Keratinocyte (primary cell): ENCODE results near the gene NAA50. TPM values are rescaled to one million over a fixed set of nuclear protein-coding genes. Genes with fewer than 3 reads are reported as not detected.

ENCODE experiments used
- DNase-seq: peaks from one replicate; pipeline ENCODE4 v3.0.0-alpha.2; 2011; ENCODE audit warnings: low read depth, missing footprints, low spot score
- FAIRE-seq: peaks from 2 replicates; lab custom pipeline; 2011; peaks lifted over from hg19 to GRCh38; lab: Jason Lieb, UNC
- H2AFZ ChIP-seq: 2 replicates; pipeline ENCODE4 v1.6.0; 2012; ENCODE audit warnings: low read length, control low read depth, inconsistent platforms; ENCODE audit not compliant: control insufficient read depth
- H3K27ac ChIP-seq: 2 replicates; pipeline ENCODE4 v1.5.1; 2011; ENCODE audit warnings: low read length; ENCODE audit not compliant: control insufficient read depth, insufficient read depth
- H3K27me3 ChIP-seq: 3 replicates; pipeline ENCODE4 v1.6.0; 2011; ENCODE audit warnings: low read length; ENCODE audit not compliant: control insufficient read depth, insufficient read depth; ENCODE audit errors: extremely low read depth
- H3K36me3 ChIP-seq, 2 experiments: 2 replicates in 1 of 2; 3 replicates in 1 of 2; pipeline ENCODE4 v1.5.1; 2011; ENCODE audit warnings: low read length in 2 of 2, mild to moderate bottlenecking in 1 of 2; ENCODE audit not compliant: control insufficient read depth in 2 of 2, insufficient read depth in 2 of 2; ENCODE audit errors: extremely low read depth in 1 of 2
- H3K4me1 ChIP-seq: 3 replicates; pipeline ENCODE4 v1.5.1; 2011; ENCODE audit warnings: low read length; ENCODE audit not compliant: control insufficient read depth, insufficient read depth; ENCODE audit errors: extremely low read depth
- H3K4me2 ChIP-seq: 3 replicates; pipeline ENCODE4 v1.6.0; 2011; ENCODE audit warnings: low read depth, low read length; ENCODE audit not compliant: control insufficient read depth, insufficient read depth; ENCODE audit errors: extremely low read depth
- H3K4me3 ChIP-seq, 3 experiments: fragments of 200-600 bp in 1 of 3; sonication (generic) in 1 of 3; 2 replicates in 2 of 3; 3 replicates in 1 of 3; pipeline ENCODE4 v1.5.1; 2011 to 2016; ENCODE audit warnings: low read length in 3 of 3, mild to moderate bottlenecking in 3 of 3, control low read depth in 2 of 3, inconsistent platforms in 1 of 3, low read depth in 1 of 3, mixed read lengths in 1 of 3, mixed run types in 1 of 3, moderate library complexity in 1 of 3; ENCODE audit not compliant: control insufficient read depth in 2 of 3, insufficient read depth in 2 of 3; ENCODE audit errors: extremely low read depth in 1 of 3
- H3K79me2 ChIP-seq: 2 replicates; pipeline ENCODE4 v1.6.0; 2012; ENCODE audit warnings: low read length; ENCODE audit not compliant: control insufficient read depth, insufficient read depth
- H3K9ac ChIP-seq: 3 replicates; pipeline ENCODE4 v1.6.0; 2011; ENCODE audit warnings: low read length; ENCODE audit not compliant: control insufficient read depth, insufficient read depth; ENCODE audit errors: extremely low read depth
- H3K9me1 ChIP-seq: 3 replicates; pipeline ENCODE4 v1.6.0; 2011; ENCODE audit warnings: low read length; ENCODE audit not compliant: control insufficient read depth, insufficient read depth; ENCODE audit errors: extremely low read depth
- H3K9me3 ChIP-seq: 2 replicates; pipeline ENCODE4 v1.5.1; 2012; ENCODE audit warnings: low read depth, low read length; ENCODE audit not compliant: control insufficient read depth
- H4K20me1 ChIP-seq: 3 replicates; pipeline ENCODE4 v1.6.0; 2011; ENCODE audit warnings: low read length; ENCODE audit not compliant: control insufficient read depth, insufficient read depth; ENCODE audit errors: extremely low read depth
- CTCF ChIP-seq, 3 experiments: IDR thresholded peaks in 1 of 3; conservative IDR thresholded peaks in 1 of 3; optimal IDR thresholded peaks in 1 of 3; 2 replicates in 2 of 3; 3 replicates in 1 of 3; pipeline versions ENCODE3 to v1.5.1; 2011; ENCODE audit warnings: low read length in 3 of 3, mild to moderate bottlenecking in 3 of 3, moderate library complexity in 2 of 3, control low read depth in 1 of 3, inconsistent platforms in 1 of 3; ENCODE audit not compliant: insufficient read depth in 2 of 3; ENCODE audit errors: extremely low read depth in 1 of 3
- EZH2 ChIP-seq: IDR thresholded peaks from one replicate; pipeline ENCODE4 v1.6.1; 2012; ENCODE audit warnings: inconsistent platforms, mild to moderate bottlenecking, low read length, moderate library complexity
- dilution Hi-C: fragments of 300-500 bp; cut with MboI; formaldehyde crosslinking; loops from one replicate; pipeline ENCODE4 v1.7.0; 2020; ENCODE audit warnings: low sequenced_read_pairs; ENCODE audit not compliant: extremely low pct_ligation_motif_present
- polyA plus RNA-seq, 5 experiments: library from polyadenylated mRNA; depleted of rRNA in 3 of 5; stranded (reverse) in 3 of 5; stranded (forward) in 1 of 5; unstranded in 1 of 5; fragments of >200 nt; gene quantifications; 1 replicate in 1 of 5; 2 replicates in 3 of 5; 3 replicates in 1 of 5; pipeline versions ENCODE4 v1.2.1 to v1.2.3, GENCODE V29; 2011 to 2012; ENCODE audit warnings: missing spikeins in 2 of 5, low read depth in 1 of 5, low replicate concordance in 1 of 5

The NAA50 gene
- polyA plus RNA-seq, 1 donor (not counting 4 experiments of a cell fraction or from before 2014, with no cell fraction given): 128 TPM

GRCh38 chr3:113744941-113745755, 901 bp downstream of the NAA50 start:
- Histone ChIP-seq H3K4me3 (peak overlapping the region; percentile 86 to 97 (median 89)), H3K79me2 (peaks cover 85% of the 10 kb centered on the region), H3K36me3 (peaks cover 0 to 4% of the 10 kb centered on the region in 2 experiments), H2AFZ (peak overlapping the region; percentile 85), H4K20me1 (peaks cover 15% of the 10 kb centered on the region), H3K9me1 (no peaks in the 10 kb centered on the region), H3K4me1 (peaks cover 41% of the 10 kb centered on the region), H3K9me3 (no peaks in the 10 kb centered on the region), H3K27ac (peak overlapping the region; percentile 100), H3K4me2 (peak overlapping the region; percentile 99), H3K27me3 (no peaks in the 10 kb centered on the region), H3K9ac (peak overlapping the region; percentile 98)
- TF ChIP-seq CTCF (optimal IDR thresholded peaks at IDR 0.05 in 1 of 3, IDR thresholded peaks at IDR 0.05 in 1 of 3, conservative IDR thresholded peaks at IDR 0.05 in 1 of 3; ENCODE audit: extremely low read depth in 1 of 3, insufficient read depth in 2 of 3, low read length in 3 of 3) (peak; percentile 63 to 90 (median 88)), EZH2 (no peak)
- FAIRE-seq (peak; percentile 94), DNase-seq (no peak)
- dilution Hi-C loops: no loop called here

GRCh38 chr3:113743006-113743630, 2.9 kb downstream of the NAA50 start:
- peak overlapping the region in 2 of 3 experiments; percentile 86 to 97 for H3K4me3 ChIP-seq
- H3K9me3 ChIP-seq: no peaks in the 10 kb centered on the region
- peak overlapping the region; percentile 21 for H3K27ac ChIP-seq
- H2AFZ ChIP-seq: no peak overlapping the region
- no peak for TF ChIP-seq EZH2
- TF ChIP-seq CTCF (optimal IDR thresholded peaks at IDR 0.05 in 1 of 3, IDR thresholded peaks at IDR 0.05 in 1 of 3, conservative IDR thresholded peaks at IDR 0.05 in 1 of 3; ENCODE audit: extremely low read depth in 1 of 3, insufficient read depth in 2 of 3, low read length in 3 of 3): no peak
- H3K9me1 ChIP-seq: no peaks in the 10 kb centered on the region
- dilution Hi-C loops: no loop called here
- peaks cover 44% of the 10 kb centered on the region for H3K4me1 ChIP-seq
- H3K4me2 ChIP-seq: peak overlapping the region; percentile 99
- H3K79me2 ChIP-seq: peaks cover 91% of the 10 kb centered on the region
- peaks cover 23% of the 10 kb centered on the region for H4K20me1 ChIP-seq
- peak overlapping the region; percentile 49 for H3K9ac ChIP-seq
- peaks cover 0 to 4% of the 10 kb centered on the region in 2 experiments for H3K36me3 ChIP-seq
- no peaks in the 10 kb centered on the region for H3K27me3 ChIP-seq
- FAIRE-seq (no peak), DNase-seq (no peak)
